HG03097 (cell line): ENCODE measurements around the gene FRRS1L.

Source experiments
- ATAC-seq: cut with Tn5 transposase; IDR thresholded peaks from one replicate; pipeline ENCODE4 v1.9.1; 2021; ENCODE audit not compliant: unreplicated experiment, low FRiP score

The FRRS1L gene

GRCh38 chr9:109166771-109167601 is at the start of gene FRRS1L:
Gene FRRS1L, minus strand, starts transcription at chr9:109167249. Its CDS starts 111 bp downstream, at chr9:109167138.
- ATAC-seq: no peak

GRCh38 chr9:109214414-109214813 is 47.4 kb upstream of the FRRS1L start:
- ATAC-seq: no peak

GRCh38 chr9:109213285-109214121 is 46.5 kb upstream of the FRRS1L start:
- ATAC-seq: no peak

- no peak for ATAC-seq
These were observed 45.7 kb upstream of the FRRS1L start for GRCh38 chr9:109212768-109213167.

- ATAC-seq: no peak
These were observed 39.6 kb upstream of the FRRS1L start for GRCh38 chr9:109206670-109207069.

- no peak for ATAC-seq
These were observed 38.5 kb upstream of the FRRS1L start for GRCh38 chr9:109205526-109205925.

- no peak for ATAC-seq
These were observed 36.8 kb upstream of the FRRS1L start for GRCh38 chr9:109203761-109204360.

- no peak for ATAC-seq
These were observed 32.6 kb upstream of the FRRS1L start for GRCh38 chr9:109199676-109200075.

- no peak for ATAC-seq
These were observed 31.8 kb upstream of the FRRS1L start for GRCh38 chr9:109198736-109199382.

- ATAC-seq: no peak
These were observed 27.0 kb upstream of the FRRS1L start for GRCh38 chr9:109193974-109194556.

GRCh38 chr9:109192732-109193361 is 25.8 kb upstream of the FRRS1L start:
- ATAC-seq: no peak

- ATAC-seq: no peak
These were observed 24.7 kb upstream of the FRRS1L start for GRCh38 chr9:109191746-109192145.

GRCh38 chr9:109190151-109190550 is 23.1 kb upstream of the FRRS1L start:
- no peak for ATAC-seq

GRCh38 chr9:109186857-109187520 is 19.9 kb upstream of the FRRS1L start:
- ATAC-seq: no peak

- no peak for ATAC-seq
These were observed 16.1 kb upstream of the FRRS1L start for GRCh38 chr9:109182940-109183798.

GRCh38 chr9:109182550-109182939 is 15.5 kb upstream of the FRRS1L start:
- ATAC-seq: no peak

GRCh38 chr9:109181284-109181683 is 14.2 kb upstream of the FRRS1L start:
- no peak for ATAC-seq

- ATAC-seq: no peak
These were observed 12.9 kb upstream of the FRRS1L start for GRCh38 chr9:109179801-109180523.
